Measurements from ENCODE around the gene LRP3.

- TF ChIP-seq CTCF (IDR thresholded peaks at IDR 0.05) (no peak), POLR2A (IDR thresholded peaks at IDR 0.05) (no peak), POLR2AphosphoS5 (IDR thresholded peaks at IDR 0.05) (no peak), EP300 (IDR thresholded peaks at IDR 0.05) (no peak)
These were observed 23.8 kb downstream of the LRP3 start for GRCh38 chr19:33217881-33218280.

Measured in upper lobe of left lung (tissue), 4 donors.